HCT116 (cell line): ENCODE data around the gene LIN28A.

Experiments used
- CTCF ChIP-seq, 3 experiments: fragments of 200-600 bp in 1 of 3; sonication (generic) in 1 of 3; IDR thresholded peaks in 2 of 3; conservative IDR thresholded peaks in 1 of 3; 2 replicates each; pipeline ENCODE4 v1.5.1; 2012 to 2017; ENCODE audit warnings: low read depth in 2 of 3, low read length in 2 of 3, antibody characterized with exemption in 1 of 3, borderline replicate concordance in 1 of 3, control low read depth in 1 of 3, mild to moderate bottlenecking in 1 of 3, mixed read lengths in 1 of 3, mixed run types in 1 of 3, moderate library complexity in 1 of 3; ENCODE audit not compliant: insufficient read depth in 1 of 3
- EZH2 ChIP-seq: fragments of 200-600 bp; sonication (generic); IDR thresholded peaks from 2 replicates; pipeline ENCODE4 v1.6.1; 2017; ENCODE audit warnings: antibody characterized with exemption, mixed run types
- YY1 ChIP-seq: IDR thresholded peaks from 2 replicates; pipeline ENCODE4 v1.6.1; 2011; ENCODE audit warnings: low read length, low read depth, moderate library complexity, mild to moderate bottlenecking; ENCODE audit not compliant: insufficient replicate concordance; ENCODE audit errors: extremely low read depth
- ZFX ChIP-seq: fragments of 450-650 bp; IDR thresholded peaks from 2 replicates; pipeline ENCODE4 v1.6.1; 2017
- ZNF274 ChIP-seq: fragments of 200-500 bp; sonication (Bioruptor generic); IDR thresholded peaks from 2 replicates; pipeline ENCODE4 v1.6.1; 2014; ENCODE audit warnings: mild to moderate bottlenecking, low read depth, low read length, inconsistent platforms
- TF ChIP-seq, protein P1 (sequence below): IDR thresholded peaks from 2 replicates; pipeline ENCODE4 v1.6.1; 2012
- TF ChIP-seq, protein P2 (sequence below): IDR thresholded peaks from 2 replicates; pipeline ENCODE4 v1.6.1; 2012; ENCODE audit warnings: low read depth

- TF ChIP-seq EZH2 (no peak), ZNF274 (no peak), YY1 (no peak), CTCF (IDR thresholded peaks at IDR 0.05 in 2 of 3, conservative IDR thresholded peaks at IDR 0.05 in 1 of 3; ENCODE audit: borderline replicate concordance in 1 of 3, insufficient read depth in 1 of 3, low read depth in 2 of 3, low read length in 2 of 3) (no peak), ZFX (no peak)
- TF ChIP-seq, protein P1, sequence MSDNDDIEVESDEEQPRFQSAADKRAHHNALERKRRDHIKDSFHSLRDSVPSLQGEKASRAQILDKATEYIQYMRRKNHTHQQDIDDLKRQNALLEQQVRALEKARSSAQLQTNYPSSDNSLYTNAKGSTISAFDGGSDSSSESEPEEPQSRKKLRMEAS, result no peak
- TF ChIP-seq, protein P2, sequence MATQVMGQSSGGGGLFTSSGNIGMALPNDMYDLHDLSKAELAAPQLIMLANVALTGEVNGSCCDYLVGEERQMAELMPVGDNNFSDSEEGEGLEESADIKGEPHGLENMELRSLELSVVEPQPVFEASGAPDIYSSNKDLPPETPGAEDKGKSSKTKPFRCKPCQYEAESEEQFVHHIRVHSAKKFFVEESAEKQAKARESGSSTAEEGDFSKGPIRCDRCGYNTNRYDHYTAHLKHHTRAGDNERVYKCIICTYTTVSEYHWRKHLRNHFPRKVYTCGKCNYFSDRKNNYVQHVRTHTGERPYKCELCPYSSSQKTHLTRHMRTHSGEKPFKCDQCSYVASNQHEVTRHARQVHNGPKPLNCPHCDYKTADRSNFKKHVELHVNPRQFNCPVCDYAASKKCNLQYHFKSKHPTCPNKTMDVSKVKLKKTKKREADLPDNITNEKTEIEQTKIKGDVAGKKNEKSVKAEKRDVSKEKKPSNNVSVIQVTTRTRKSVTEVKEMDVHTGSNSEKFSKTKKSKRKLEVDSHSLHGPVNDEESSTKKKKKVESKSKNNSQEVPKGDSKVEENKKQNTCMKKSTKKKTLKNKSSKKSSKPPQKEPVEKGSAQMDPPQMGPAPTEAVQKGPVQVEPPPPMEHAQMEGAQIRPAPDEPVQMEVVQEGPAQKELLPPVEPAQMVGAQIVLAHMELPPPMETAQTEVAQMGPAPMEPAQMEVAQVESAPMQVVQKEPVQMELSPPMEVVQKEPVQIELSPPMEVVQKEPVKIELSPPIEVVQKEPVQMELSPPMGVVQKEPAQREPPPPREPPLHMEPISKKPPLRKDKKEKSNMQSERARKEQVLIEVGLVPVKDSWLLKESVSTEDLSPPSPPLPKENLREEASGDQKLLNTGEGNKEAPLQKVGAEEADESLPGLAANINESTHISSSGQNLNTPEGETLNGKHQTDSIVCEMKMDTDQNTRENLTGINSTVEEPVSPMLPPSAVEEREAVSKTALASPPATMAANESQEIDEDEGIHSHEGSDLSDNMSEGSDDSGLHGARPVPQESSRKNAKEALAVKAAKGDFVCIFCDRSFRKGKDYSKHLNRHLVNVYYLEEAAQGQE, result no peak
These were observed 29.6 kb downstream of the LIN28A start for GRCh38 chr1:26440259-26440658.
